HG03095 (cell line): ENCODE measurements around the gene FGF5.
"Not testable (repeated sequence)": the region's sequence is repeated elsewhere in the genome, so short reads cannot be mapped to it uniquely, and the experiment has no call there.

Experiments used
- ATAC-seq: cut with Tn5 transposase; IDR thresholded peaks from one replicate; pipeline ENCODE4 v1.9.1; 2021; ENCODE audit warnings: moderate library complexity; ENCODE audit not compliant: unreplicated experiment

Gene FGF5

DNA sequence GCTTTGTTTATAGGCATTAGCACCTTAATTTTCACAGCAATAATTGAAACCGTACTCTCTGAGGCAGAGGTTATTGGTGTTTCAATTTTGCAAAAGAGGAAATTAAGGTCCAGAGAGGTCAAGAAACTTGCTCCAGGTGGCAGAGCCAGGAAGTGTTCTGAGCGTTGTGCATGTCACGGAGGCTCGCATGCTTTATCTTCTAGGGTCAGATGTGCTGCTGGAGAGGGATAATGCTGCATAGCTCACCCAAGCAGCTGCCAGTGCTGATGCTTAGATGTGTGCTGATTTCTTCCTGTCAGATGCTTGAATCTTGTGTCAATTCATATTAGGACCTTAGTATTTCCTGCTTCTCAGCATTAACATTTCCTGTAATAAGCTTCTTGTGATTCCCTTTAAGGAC lies 13.0 kb upstream of the FGF5 start:
- ATAC-seq: no peak

- no peak for ATAC-seq
Observed at GRCh38 chr4:80254114-80254513, 12.3 kb upstream of the FGF5 start.

- ATAC-seq: no peak
Observed at GRCh38 chr4:80255329-80256095, 11.0 kb upstream of the FGF5 start.

- ATAC-seq: no peak
Observed at GRCh38 chr4:80257851-80258250, 8.6 kb upstream of the FGF5 start.

DNA sequence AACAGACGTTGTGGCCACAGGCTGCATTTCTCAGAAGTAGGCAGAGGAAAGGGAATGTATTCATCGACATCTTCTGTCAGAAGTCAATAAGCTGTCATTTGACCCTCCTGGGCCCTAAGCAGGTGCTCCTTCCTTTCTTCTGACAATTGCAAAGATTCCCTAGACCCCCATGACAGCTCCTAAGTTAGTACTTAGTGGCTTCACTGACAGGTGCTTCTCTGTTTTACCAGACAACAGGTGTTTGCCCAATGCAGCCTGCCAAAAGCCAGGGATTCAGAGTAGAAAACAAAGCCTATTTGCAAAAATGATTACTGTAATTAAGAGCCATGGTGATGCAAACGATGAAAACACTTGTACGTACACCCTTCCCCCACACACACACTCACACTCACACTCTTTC lies 7.5 kb upstream of the FGF5 start:
- no peak for ATAC-seq

- no peak for ATAC-seq
Observed at GRCh38 chr4:80259817-80260216, 6.6 kb upstream of the FGF5 start.

DNA sequence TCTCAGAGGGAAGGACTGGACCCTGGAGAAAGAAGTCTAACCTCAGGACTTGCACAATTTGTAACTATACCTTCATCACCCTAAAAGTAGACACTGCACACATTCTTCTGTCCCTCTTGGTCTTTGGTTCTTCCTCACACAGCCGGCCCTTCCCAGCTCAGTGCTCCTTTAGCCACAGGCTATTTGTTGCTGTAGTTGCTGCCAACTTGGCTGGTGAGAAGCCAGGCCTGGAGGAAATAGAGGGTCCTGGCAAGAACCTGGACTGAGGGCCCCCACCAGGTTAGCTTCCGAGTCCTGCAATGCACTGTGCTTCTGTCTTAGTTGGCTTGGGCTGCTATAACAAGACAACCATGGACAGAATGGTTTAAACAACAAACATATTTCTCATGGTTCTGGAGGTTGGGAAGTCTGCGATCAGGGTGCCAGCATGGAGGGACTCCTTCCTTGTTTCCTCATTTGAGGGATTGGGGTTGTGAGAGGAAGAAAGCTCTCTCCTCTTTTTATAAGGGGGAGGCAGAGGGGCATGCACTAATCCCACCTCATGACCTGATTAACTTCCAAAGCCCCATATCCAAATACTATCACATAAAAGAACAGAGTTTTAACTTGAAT lies 4.4 kb upstream of the FGF5 start:
- ATAC-seq: no peak

- no peak for ATAC-seq
Observed at GRCh38 chr4:80263541-80264351, 2.7 kb upstream of the FGF5 start.

GRCh38 chr4:80264352-80264647 lies 2.2 kb upstream of the FGF5 start:
- no peak for ATAC-seq

DNA sequence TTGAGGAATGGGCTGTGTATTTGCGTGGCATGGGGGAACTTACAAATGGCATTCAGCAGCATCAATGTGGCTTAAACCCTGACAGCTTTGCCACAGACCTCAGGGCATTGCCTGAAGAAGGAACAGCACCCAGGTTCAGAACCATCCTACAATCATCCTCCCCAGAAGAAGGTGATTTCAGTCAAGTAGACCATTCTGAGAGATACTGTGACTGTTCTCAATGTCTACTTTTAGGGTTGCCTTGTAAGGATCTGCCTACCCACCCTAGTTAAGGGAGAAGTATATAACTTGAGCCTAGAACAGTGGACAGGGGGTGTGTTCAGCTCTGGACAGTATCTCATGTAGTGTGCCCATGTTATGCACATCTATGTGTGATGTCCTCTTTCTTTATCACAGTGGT lies 1.6 kb upstream of the FGF5 start:
- ATAC-seq: no peak

GRCh38 chr4:80265571-80266252 lies 752 bp upstream of the FGF5 start:
- no peak for ATAC-seq

DNA sequence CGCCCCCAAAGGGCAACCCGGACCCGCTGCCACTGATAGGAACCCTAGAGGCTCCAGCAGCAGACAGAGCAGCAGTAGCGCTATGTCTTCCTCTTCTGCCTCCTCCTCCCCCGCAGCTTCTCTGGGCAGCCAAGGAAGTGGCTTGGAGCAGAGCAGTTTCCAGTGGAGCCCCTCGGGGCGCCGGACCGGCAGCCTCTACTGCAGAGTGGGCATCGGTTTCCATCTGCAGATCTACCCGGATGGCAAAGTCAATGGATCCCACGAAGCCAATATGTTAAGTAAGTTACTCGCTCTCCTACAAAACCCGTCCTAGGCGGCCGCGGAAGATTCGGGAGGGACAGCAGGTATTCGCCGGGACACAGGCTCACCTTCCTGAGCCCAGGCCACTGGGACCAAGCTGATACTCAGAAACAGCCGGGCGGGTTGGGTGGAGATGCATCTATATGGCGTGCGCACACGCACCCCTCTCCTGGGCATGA lies 477 bp downstream of the FGF5 start:
- no peak for ATAC-seq

- ATAC-seq: no peak
Observed at GRCh38 chr4:80268081-80268823, 1.8 kb downstream of the FGF5 start.

GRCh38 chr4:80268936-80269335 lies 2.5 kb downstream of the FGF5 start:
- no peak for ATAC-seq

- ATAC-seq: no peak
Observed at GRCh38 chr4:80270321-80270720, 3.9 kb downstream of the FGF5 start.

DNA sequence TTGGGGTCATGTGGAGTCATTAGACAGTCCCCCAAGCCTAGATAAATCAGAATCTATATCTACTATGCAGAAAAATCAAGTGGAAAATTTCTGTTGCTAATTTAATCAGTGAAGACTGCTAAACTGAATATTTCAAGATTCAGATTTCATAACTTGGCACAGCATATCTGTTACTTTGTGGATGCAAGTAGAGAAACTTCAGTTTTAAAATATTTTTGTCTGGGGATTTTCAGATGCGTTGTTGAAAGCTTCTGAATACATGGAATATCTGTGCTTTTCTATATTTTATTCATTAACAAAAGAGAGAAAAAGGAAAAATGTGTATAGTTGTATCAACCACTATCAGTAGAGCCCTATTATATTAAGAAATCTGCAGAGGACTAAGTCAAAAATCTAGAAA lies 4.4 kb downstream of the FGF5 start:
- no peak for ATAC-seq

- ATAC-seq: no peak
Observed at GRCh38 chr4:80271801-80272200, 5.3 kb downstream of the FGF5 start.

GRCh38 chr4:80276931-80277330 lies 10.5 kb downstream of the FGF5 start:
- ATAC-seq: no peak

- ATAC-seq: no peak
Observed at GRCh38 chr4:80279751-80280150, 13.3 kb downstream of the FGF5 start.

GRCh38 chr4:80286451-80286850 lies 20.0 kb downstream of the FGF5 start:
- no peak for ATAC-seq

- ATAC-seq: not testable (repeated sequence)
Observed at GRCh38 chr4:80290665-80291064, 24.2 kb downstream of the FGF5 start.
